K562 (cell line): Measurements from ENCODE around the gene NENF. TPM values are rescaled to one million over a fixed set of nuclear protein-coding genes. Genes with fewer than 3 reads are reported as not detected.

Experiments
- ARNT ChIP-seq, 2 experiments: fragments of 450-650 bp; IDR thresholded peaks; 2 replicates each; pipeline ENCODE4 v1.6.1; 2016; ENCODE audit warnings: mild to moderate bottlenecking in 1 of 2
- CBX1 ChIP-seq: sonication (generic); IDR thresholded peaks from 2 replicates; pipeline ENCODE4 v1.6.1; 2016; ENCODE audit warnings: antibody characterized with exemption, low read depth, mild to moderate bottlenecking
- CC2D1A ChIP-seq: fragments of 450-650 bp; IDR thresholded peaks from 2 replicates; pipeline ENCODE4 v1.6.1; 2017; ENCODE audit warnings: mild to moderate bottlenecking
- CEBPG ChIP-seq, 3 experiments: fragments of 200-800 bp in 1 of 3; sonication (Bioruptor generic) in 1 of 3; sonication (generic) in 1 of 3; formaldehyde crosslinking in 1 of 3; IDR thresholded peaks in 2 of 3; conservative IDR thresholded peaks in 1 of 3; 2 replicates each; pipeline versions ENCODE4 v1.6.1 to v1.8.0; 2016 to 2022; ENCODE audit warnings: missing compliant biosample characterization in 2 of 3, missing genetic modification characterization in 2 of 3, mild to moderate bottlenecking in 1 of 3, missing genetic modification reagents in 1 of 3
- CREBBP ChIP-seq: IDR thresholded peaks from one replicate; pipeline ENCODE4 v1.6.1; 2012; ENCODE audit warnings: low read depth, mild to moderate bottlenecking, control low read depth, inconsistent platforms, low read length
- ETV1 ChIP-seq: fragments of 450-650 bp; conservative IDR thresholded peaks from 2 replicates; pipeline ENCODE4 v1.6.1; 2016; ENCODE audit warnings: missing genetic modification characterization, control low read depth, low read depth, missing compliant biosample characterization
- HDAC6 ChIP-seq: IDR thresholded peaks from 2 replicates; pipeline ENCODE4 v1.6.1; 2012; ENCODE audit warnings: low read depth, mild to moderate bottlenecking, control low read depth, inconsistent platforms, low read length, moderate library complexity
- HNRNPK ChIP-seq: fragments of 200-400 bp; formaldehyde crosslinking; IDR thresholded peaks from one replicate; pipeline ENCODE4 v1.6.1; 2018; ENCODE audit warnings: mild to moderate bottlenecking, low read depth, low read length; ENCODE audit not compliant: poor library complexity, severe bottlenecking
- KDM1A ChIP-seq, 2 experiments: fragments of 450-650 bp; IDR thresholded peaks; 2 replicates each; pipeline ENCODE4 v1.6.1; 2016; ENCODE audit warnings: mild to moderate bottlenecking in 2 of 2
- MAFG ChIP-seq: fragments of 450-650 bp; conservative IDR thresholded peaks from 2 replicates; pipeline ENCODE4 v1.6.1; 2016; ENCODE audit warnings: missing genetic modification characterization, missing compliant biosample characterization
- MAZ ChIP-seq, 2 experiments: fragments of 450-650 bp in 1 of 2; sonication (generic) in 1 of 2; formaldehyde crosslinking; IDR thresholded peaks in 1 of 2; conservative IDR thresholded peaks in 1 of 2; 2 replicates each; pipeline versions ENCODE4 v1.4.0 to v1.5.0; 2020; ENCODE audit warnings: mild to moderate bottlenecking in 1 of 2, missing genetic modification reagents in 1 of 2
- NFRKB ChIP-seq: fragments of 450-650 bp; IDR thresholded peaks from 2 replicates; pipeline ENCODE4 v1.6.1; 2016; ENCODE audit warnings: low read depth
- POLR2AphosphoS5 ChIP-seq: IDR thresholded peaks from 2 replicates; pipeline ENCODE4 v1.6.1; 2011; ENCODE audit warnings: mild to moderate bottlenecking, low read depth, low read length, moderate library complexity; ENCODE audit not compliant: control insufficient read depth, insufficient read depth
- RCOR1 ChIP-seq, 2 experiments: IDR thresholded peaks; 2 replicates each; pipeline ENCODE4 v1.6.1; 2012; ENCODE audit warnings: low read depth in 2 of 2, low read length in 2 of 2, borderline replicate concordance in 1 of 2, improper control_type of control experiment in 1 of 2
- SIX5 ChIP-seq, 2 experiments: IDR thresholded peaks; 2 replicates each; pipeline ENCODE4 v1.6.1; 2011; ENCODE audit warnings: low read length in 2 of 2, borderline replicate concordance in 1 of 2, low read depth in 1 of 2, mild to moderate bottlenecking in 1 of 2, moderate library complexity in 1 of 2; ENCODE audit not compliant: insufficient read depth in 1 of 2
- SMAD2 ChIP-seq: fragments of 150-350 bp; IDR thresholded peaks from 2 replicates; pipeline ENCODE4 v1.6.1; 2014; ENCODE audit warnings: low read depth, mild to moderate bottlenecking, low read length
- STAT5B ChIP-seq: fragments of 250-450 bp; sonication (Bioruptor Pico); IDR thresholded peaks from 2 replicates; pipeline ENCODE4 v1.8.0; 2021; ENCODE audit warnings: mild to moderate bottlenecking, inconsistent platforms
- SUPT5H ChIP-seq: fragments of 450-650 bp; IDR thresholded peaks from 2 replicates; pipeline ENCODE4 v1.6.1; 2016
- TAF7 ChIP-seq: fragments of 450-650 bp; IDR thresholded peaks from 2 replicates; pipeline ENCODE4 v1.6.1; 2016; ENCODE audit warnings: missing genetic modification characterization, missing compliant biosample characterization
- TBL1XR1 ChIP-seq, 2 experiments: IDR thresholded peaks; 2 replicates each; pipeline ENCODE4 v1.6.1; 2012; ENCODE audit warnings: improper control_type of control experiment in 2 of 2, low read length in 2 of 2, mild to moderate bottlenecking in 1 of 2
- TOE1 ChIP-seq, 2 experiments: fragments of 450-650 bp in 1 of 2; sonication (generic) in 1 of 2; formaldehyde crosslinking in 1 of 2; IDR thresholded peaks; 2 replicates each; pipeline versions ENCODE4 v1.7.1 to v1.8.0; 2016 to 2022; ENCODE audit warnings: borderline replicate concordance in 2 of 2, mild to moderate bottlenecking in 2 of 2, antibody characterized with exemption in 1 of 2, inconsistent platforms in 1 of 2, low read depth in 1 of 2, missing genetic modification reagents in 1 of 2, moderate library complexity in 1 of 2
- ZNF695 ChIP-seq: fragments of 450-650 bp; formaldehyde crosslinking; IDR thresholded peaks from 2 replicates; pipeline ENCODE4 v1.4.0; 2020; ENCODE audit warnings: mild to moderate bottlenecking, moderate library complexity
- polyA plus RNA-seq, 8 experiments: library from polyadenylated mRNA; depleted of rRNA in 4 of 8; stranded (reverse) in 5 of 8; unstranded in 3 of 8; fragments of >200 nt; fragmentation: Nextera tagmentation in 2 of 8; fragmentation: Illumina TruSeq in 1 of 8; extraction: Ambion mirVana in 2 of 8; extraction: Trizol in 1 of 8; gene quantifications; 2 replicates each; pipeline versions ENCODE4 v1.2.1 to v1.2.3, GENCODE V29; 2011 to 2014; ENCODE audit warnings: inconsistent platforms in 1 of 8, missing spikeins in 1 of 8
- total RNA-seq, 7 experiments: library from RNA; depleted of rRNA in 6 of 7; stranded (reverse); fragments of >200 nt in 6 of 7; fragmentation: Illumina TruSeq in 2 of 7; extraction: Trizol in 2 of 7; gene quantifications; 2 replicates each; pipeline versions ENCODE4 v1.2.1 to v1.2.3, GENCODE V29; 2011 to 2021; ENCODE audit warnings: low replicate concordance in 1 of 7
- TF ChIP-seq, protein P1 (sequence below): fragments of 250-450 bp; sonication (Bioruptor Pico); IDR thresholded peaks from 2 replicates; pipeline ENCODE4 v1.8.0; 2021; ENCODE audit warnings: moderate library complexity, mild to moderate bottlenecking, inconsistent platforms
- TF ChIP-seq, protein P2 (sequence below): fragments of 450-650 bp; formaldehyde crosslinking; IDR thresholded peaks from 2 replicates; pipeline ENCODE4 v1.4.0; 2020; ENCODE audit warnings: mild to moderate bottlenecking, moderate library complexity
- TF ChIP-seq, protein P3 (sequence below): sonication (generic); formaldehyde crosslinking; IDR thresholded peaks from 2 replicates; pipeline ENCODE4 v1.8.0; 2023; ENCODE audit warnings: mild to moderate bottlenecking, missing genetic modification reagents

The NENF gene
- total and polyA plus RNA-seq, 9 of the 15 experiments (the other 6 are each of a cell fraction or from before 2014, with no cell fraction given): 6.1 to 100 (median 72.8) TPM

GRCh38 chr1:212438831-212439237 lies 6.1 kb downstream of the NENF start (continued):
- TF ChIP-seq, protein P1, sequence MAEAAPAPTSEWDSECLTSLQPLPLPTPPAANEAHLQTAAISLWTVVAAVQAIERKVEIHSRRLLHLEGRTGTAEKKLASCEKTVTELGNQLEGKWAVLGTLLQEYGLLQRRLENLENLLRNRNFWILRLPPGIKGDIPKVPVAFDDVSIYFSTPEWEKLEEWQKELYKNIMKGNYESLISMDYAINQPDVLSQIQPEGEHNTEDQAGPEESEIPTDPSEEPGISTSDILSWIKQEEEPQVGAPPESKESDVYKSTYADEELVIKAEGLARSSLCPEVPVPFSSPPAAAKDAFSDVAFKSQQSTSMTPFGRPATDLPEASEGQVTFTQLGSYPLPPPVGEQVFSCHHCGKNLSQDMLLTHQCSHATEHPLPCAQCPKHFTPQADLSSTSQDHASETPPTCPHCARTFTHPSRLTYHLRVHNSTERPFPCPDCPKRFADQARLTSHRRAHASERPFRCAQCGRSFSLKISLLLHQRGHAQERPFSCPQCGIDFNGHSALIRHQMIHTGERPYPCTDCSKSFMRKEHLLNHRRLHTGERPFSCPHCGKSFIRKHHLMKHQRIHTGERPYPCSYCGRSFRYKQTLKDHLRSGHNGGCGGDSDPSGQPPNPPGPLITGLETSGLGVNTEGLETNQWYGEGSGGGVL (CRISPR knock-in tag): no peak
- TF ChIP-seq HDAC6: no peak
- TF ChIP-seq ETV1 (tag): no peak
- no peak for TF ChIP-seq ZNF695
- peak in 1 of 2 experiments; percentile 87; a peak in 3 of 4 replicates for TF ChIP-seq RCOR1 (IDR thresholded peaks at IDR 0.05; ENCODE audit: borderline replicate concordance in 1 of 2, low read depth in 2 of 2, low read length in 2 of 2)
- TF ChIP-seq, protein P2, sequence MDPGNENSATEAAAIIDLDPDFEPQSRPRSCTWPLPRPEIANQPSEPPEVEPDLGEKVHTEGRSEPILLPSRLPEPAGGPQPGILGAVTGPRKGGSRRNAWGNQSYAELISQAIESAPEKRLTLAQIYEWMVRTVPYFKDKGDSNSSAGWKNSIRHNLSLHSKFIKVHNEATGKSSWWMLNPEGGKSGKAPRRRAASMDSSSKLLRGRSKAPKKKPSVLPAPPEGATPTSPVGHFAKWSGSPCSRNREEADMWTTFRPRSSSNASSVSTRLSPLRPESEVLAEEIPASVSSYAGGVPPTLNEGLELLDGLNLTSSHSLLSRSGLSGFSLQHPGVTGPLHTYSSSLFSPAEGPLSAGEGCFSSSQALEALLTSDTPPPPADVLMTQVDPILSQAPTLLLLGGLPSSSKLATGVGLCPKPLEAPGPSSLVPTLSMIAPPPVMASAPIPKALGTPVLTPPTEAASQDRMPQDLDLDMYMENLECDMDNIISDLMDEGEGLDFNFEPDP (CRISPR knock-in tag): no peak
- peak; percentile 19 to 45; a peak in 2 of 4 replicates for TF ChIP-seq KDM1A (IDR thresholded peaks at IDR 0.05)
- no peak for TF ChIP-seq NFRKB
- TF ChIP-seq SIX5 (IDR thresholded peaks at IDR 0.05; ENCODE audit: borderline replicate concordance in 1 of 2, insufficient read depth in 1 of 2, low read depth in 1 of 2, low read length in 2 of 2): no peak
- no peak for TF ChIP-seq TAF7
- peak; percentile 35; the same call in 1 of the 2 replicates for TF ChIP-seq POLR2AphosphoS5
- no peak for TF ChIP-seq HNRNPK
- TF ChIP-seq STAT5B (CRISPR knock-in tag): no peak
- no peak for TF ChIP-seq TBL1XR1 (IDR thresholded peaks at IDR 0.05; ENCODE audit: low read length in 2 of 2)
- no peak for TF ChIP-seq TOE1 (IDR thresholded peaks at IDR 0.05; ENCODE audit: borderline replicate concordance)
- TF ChIP-seq TOE1 (CRISPR knock-in tag; IDR thresholded peaks at IDR 0.05; ENCODE audit: borderline replicate concordance, low read depth): no peak
- TF ChIP-seq CBX1: no peak
- no peak for TF ChIP-seq MAZ (CRISPR knock-in tag; conservative IDR thresholded peaks at IDR 0.05 in 1 of 2, IDR thresholded peaks at IDR 0.05 in 1 of 2)
- TF ChIP-seq CEBPG (CRISPR knock-in tag; IDR thresholded peaks at IDR 0.05): no peak
- TF ChIP-seq CEBPG (tag; conservative IDR thresholded peaks at IDR 0.05 in 1 of 2, IDR thresholded peaks at IDR 0.05 in 1 of 2): no peak
- no peak for TF ChIP-seq SUPT5H
- TF ChIP-seq ARNT (IDR thresholded peaks at IDR 0.05): no peak; a peak in 1 of 4 replicates
- TF ChIP-seq CC2D1A: no peak
- no peak for TF ChIP-seq CREBBP
- TF ChIP-seq SMAD2: no peak
- TF ChIP-seq MAFG: no peak
- TF ChIP-seq, protein P3, sequence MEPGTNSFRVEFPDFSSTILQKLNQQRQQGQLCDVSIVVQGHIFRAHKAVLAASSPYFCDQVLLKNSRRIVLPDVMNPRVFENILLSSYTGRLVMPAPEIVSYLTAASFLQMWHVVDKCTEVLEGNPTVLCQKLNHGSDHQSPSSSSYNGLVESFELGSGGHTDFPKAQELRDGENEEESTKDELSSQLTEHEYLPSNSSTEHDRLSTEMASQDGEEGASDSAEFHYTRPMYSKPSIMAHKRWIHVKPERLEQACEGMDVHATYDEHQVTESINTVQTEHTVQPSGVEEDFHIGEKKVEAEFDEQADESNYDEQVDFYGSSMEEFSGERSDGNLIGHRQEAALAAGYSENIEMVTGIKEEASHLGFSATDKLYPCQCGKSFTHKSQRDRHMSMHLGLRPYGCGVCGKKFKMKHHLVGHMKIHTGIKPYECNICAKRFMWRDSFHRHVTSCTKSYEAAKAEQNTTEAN (CRISPR knock-in tag): no peak
